T47D (cell line): Measurements from ENCODE around the gene CCDC190.

Source experiments
- DNase-seq, 2 experiments: peaks; one replicate each; pipeline versions ENCODE4 v3.0.0 to v3.0.0-alpha.2; 2011 to 2012; ENCODE audit warnings: low read depth in 1 of 2, low spot score in 1 of 2
- JUND ChIP-seq: IDR thresholded peaks from 2 replicates; pipeline ENCODE4 v1.6.1; 2012; ENCODE audit warnings: low read depth
- in situ Hi-C: cut with HindIII; loops from 2 replicates; pipeline ENCODE4 v1.10.0; 2016; ENCODE audit warnings: low sequenced_read_pairs, low pct_unique_long_range_greater_than_20kb

The CCDC190 gene, protein sequence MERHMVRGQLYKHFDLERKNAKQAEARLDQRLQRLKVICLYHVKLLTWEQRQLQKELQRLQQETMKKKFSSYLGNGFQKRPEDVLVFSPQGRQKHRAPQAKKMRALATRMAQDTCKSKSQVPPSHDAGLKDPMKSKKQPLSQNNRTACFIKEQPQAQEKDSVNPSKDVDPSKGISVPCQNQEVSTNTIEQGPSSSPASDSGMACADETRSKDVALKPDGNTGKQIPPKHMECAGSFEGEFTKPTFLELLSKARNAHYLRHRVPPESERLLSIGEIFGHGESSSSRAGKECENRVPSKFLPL

DNA sequence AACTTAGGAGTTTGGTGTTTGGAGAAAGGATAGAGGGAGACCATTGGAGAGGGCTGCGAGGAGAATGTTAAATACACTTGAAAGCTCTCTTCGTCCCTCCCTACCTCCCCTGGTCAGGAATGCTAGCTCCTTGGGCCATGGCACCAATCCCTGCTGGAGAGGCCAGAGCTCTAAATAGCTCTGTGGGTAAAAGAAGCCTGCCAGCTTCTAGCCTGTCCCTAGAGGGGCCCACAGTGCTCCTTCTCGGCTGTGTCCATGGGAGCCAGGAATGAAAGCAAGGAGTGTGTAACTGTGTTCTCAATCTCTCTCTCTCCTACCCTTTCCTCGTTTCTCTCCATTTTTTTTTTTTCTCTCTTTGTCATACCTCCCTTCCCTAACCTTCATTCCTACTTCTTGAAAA, at the start of gene CCDC190:
CCDC190 (minus strand) TSS at position 75 of the 400 bp plus-strand sequence. CDS start 1,529 bp downstream, outside the sequence.
- no peak for DNase-seq
- in situ Hi-C loops, result no loop called here
- TF ChIP-seq JUND, result no peak

GRCh38 chr1:162910161-162910560, 49.2 kb upstream of the CCDC190 start:
- in situ Hi-C loops, result no loop called here
- DNase-seq, result no peak

GRCh38 chr1:162908780-162909179, 47.8 kb upstream of the CCDC190 start:
- DNase-seq, result no peak
- in situ Hi-C loops, result no loop called here
- TF ChIP-seq JUND, result no peak

More at GRCh38 chr1:162910161-162910560, 49.2 kb upstream of the CCDC190 start:
- no peak for TF ChIP-seq JUND

DNA sequence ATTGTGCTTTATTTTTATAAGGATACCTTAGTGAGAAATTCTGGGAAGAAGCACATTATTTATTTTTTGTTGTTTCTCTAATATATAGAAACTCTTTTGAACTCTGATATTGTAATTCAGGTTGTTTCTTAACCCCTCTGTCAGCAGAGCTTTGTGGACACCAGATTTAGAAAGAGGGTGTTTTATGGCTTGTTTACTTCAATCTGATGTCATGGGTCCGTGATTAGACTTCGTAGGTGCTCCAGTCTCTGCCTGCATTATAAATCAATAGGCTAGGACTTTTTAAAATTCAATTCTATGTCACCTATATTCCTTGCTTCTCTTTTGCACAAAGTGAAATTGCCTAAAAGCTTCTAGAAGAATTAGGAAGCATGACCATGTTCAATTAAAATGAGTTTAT, 47.3 kb upstream of the CCDC190 start:
- no peak for TF ChIP-seq JUND
- DNase-seq, result no peak
- in situ Hi-C loops, result no loop called here

- no peak for DNase-seq
- no peak for TF ChIP-seq JUND
- in situ Hi-C loops, result no loop called here
Observed at GRCh38 chr1:162906485-162906884, 45.5 kb upstream of the CCDC190 start.

GRCh38 chr1:162905174-162906158, 44.5 kb upstream of the CCDC190 start:
- in situ Hi-C loops, result no loop called here
- DNase-seq, result no peak
- TF ChIP-seq JUND, result no peak

GRCh38 chr1:162904579-162904978, 43.6 kb upstream of the CCDC190 start:
- TF ChIP-seq JUND, result no peak
- in situ Hi-C loops, result no loop called here
- no peak for DNase-seq

DNA sequence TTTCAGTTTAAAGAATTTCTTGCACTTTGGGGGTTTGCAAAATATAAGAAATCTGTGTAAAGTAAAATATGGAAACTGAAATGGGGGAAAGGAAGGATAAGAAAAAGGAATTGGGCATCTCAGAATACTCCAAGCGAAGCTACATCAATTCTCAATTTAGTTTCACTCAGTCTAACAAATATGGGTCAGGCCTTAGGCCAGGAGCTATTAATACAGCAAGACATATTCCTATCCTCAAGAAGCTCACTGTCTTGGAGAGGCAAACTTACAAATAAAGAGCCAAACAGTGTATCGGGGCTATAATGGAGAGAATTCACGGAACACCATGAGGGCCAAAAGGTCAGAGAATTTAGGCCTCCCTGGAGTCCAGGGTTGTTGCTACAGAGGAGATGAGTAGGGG, 43.0 kb upstream of the CCDC190 start:
- no peak for DNase-seq
- no peak for TF ChIP-seq JUND
- in situ Hi-C loops, result no loop called here

DNA sequence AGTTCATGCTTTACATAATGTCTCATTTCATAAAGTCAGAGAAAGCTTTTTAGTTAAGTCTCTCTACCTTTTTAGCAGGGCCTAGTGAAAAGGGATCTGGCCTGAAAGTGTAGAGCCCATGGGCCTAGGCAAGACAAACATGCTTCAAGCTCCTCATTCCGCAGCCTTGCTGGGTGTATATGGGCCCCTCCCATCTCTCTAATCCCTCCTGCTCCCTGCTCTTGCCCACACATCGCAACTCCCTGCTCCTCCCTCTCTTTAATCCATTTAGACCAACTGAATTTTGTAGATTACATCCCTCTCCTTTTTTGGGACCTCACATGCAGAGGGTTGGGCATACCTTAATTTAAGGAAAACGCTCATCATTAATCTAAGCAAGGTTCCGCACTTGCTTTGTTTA, 42.3 kb upstream of the CCDC190 start:
- in situ Hi-C loops, result no loop called here
- TF ChIP-seq JUND, result no peak
- DNase-seq, result no peak

- in situ Hi-C loops, result no loop called here
- DNase-seq, result no peak
- TF ChIP-seq JUND, result no peak
Observed at GRCh38 chr1:162902416-162902815, 41.4 kb upstream of the CCDC190 start.

- in situ Hi-C loops, result no loop called here
- DNase-seq, result no peak
- no peak for TF ChIP-seq JUND
Observed at GRCh38 chr1:162901243-162901642, 40.3 kb upstream of the CCDC190 start.

- in situ Hi-C loops, result no loop called here
- DNase-seq, result no peak
- TF ChIP-seq JUND, result no peak
Observed at GRCh38 chr1:162899422-162900146, 38.6 kb upstream of the CCDC190 start.
